HG03095 (cell line): Measurements from ENCODE around the gene RAC2.
"Not testable (repeated sequence)": the region's sequence is repeated elsewhere in the genome, so short reads cannot be mapped to it uniquely, and the experiment has no call there.

Experiments used
- ATAC-seq: cut with Tn5 transposase; IDR thresholded peaks from one replicate; pipeline ENCODE4 v1.9.1; 2021; ENCODE audit warnings: moderate library complexity; ENCODE audit not compliant: unreplicated experiment

Gene RAC2

DNA sequence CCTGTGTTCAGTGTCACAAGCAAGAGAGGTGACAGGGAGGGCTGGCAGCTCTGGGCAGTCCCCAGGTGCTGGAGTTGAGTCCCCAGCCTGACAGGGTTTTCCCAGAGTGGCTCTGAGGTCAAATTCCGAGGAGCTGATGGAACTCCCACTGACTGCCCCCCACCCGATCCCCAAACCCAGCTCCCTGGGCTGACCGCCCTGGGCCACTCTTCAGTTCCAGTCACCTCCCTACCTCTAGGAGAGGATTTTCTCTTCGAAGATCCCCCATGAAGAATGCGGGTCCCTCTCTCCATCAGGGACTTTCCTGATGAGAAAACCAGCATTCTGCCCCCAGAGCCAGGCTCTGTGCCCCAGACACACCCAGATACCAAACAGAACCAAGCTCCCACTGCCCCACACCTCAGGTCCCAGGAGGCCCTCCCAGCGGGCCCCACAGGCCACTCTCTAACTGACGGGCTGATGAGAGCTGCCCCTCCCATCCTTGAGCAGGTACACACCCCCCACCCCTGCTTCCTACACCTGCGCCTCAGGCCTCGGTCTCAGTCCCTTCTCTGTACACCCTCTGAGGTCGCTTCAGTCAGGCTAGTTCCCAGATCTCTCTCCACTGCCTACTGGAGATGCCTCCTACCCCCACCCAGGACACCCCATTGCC lies 12.1 kb upstream of the RAC2 start:
- no peak for ATAC-seq

- no peak for ATAC-seq
Measured at GRCh38 chr22:37255558-37256006, 11.5 kb upstream of the RAC2 start.

DNA sequence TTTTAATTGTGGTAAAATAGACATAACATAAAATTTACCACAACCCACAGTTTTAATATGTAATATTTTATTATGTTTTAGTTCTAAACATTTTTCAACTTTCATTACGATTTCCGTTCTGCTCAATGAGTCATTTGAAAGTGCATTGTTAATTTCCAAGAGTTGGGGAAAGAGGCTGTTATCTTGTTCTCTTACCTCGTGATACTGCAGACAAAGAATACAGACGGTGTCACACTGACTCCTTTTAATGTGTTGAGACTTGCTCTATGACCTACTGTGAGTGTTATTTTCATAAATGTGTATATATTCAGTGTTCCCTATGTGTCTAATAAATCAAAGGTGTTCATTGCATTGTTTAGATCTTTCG lies 10.8 kb upstream of the RAC2 start:
- ATAC-seq: no peak

GRCh38 chr22:37254209-37254866 lies 10.3 kb upstream of the RAC2 start:
- no peak for ATAC-seq

GRCh38 chr22:37253126-37253660 lies 9.1 kb upstream of the RAC2 start:
- ATAC-seq: no peak

DNA sequence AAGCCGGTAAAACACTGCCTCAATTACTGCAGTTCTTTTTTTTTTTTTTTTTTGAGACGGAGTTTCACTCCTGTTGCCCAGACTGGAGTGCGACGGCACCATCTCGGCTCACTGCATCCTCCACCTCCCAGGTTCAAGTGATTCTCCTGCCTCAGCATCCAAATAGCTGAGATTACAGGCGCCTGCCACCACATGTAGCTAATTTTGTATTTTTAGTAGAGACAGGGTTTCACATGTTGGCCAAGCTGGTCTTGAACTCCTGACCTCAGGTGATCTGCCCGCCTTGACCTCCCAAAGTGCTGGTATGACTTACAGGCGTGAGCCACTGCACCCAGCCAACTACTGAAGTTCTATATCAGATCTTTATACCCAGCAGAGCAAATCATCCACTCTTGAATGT lies 7.8 kb upstream of the RAC2 start:
- ATAC-seq: not testable (repeated sequence)

GRCh38 chr22:37249986-37250385 lies 5.9 kb upstream of the RAC2 start:
- no peak for ATAC-seq

DNA sequence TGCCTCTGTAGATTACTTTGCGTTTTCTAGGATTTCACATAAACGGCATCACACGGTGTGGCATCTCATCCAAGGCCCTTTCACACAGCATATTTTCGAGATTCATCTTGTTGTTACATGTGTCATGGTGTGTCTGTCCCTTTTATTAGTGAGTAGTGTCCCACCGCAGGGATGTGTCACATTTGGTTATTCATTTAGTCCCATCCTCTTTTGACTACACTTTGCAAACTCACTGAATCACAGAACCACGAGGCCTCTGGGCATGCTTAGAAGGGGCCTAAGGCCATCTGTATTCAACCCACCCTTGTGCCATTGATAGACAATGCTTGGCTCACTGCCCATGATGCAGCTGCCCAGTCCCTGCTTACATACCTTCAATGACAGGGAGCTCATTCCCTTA lies 4.2 kb upstream of the RAC2 start:
- no peak for ATAC-seq

- ATAC-seq: no peak
Measured at GRCh38 chr22:37245740-37246139, 1.7 kb upstream of the RAC2 start.

- no peak for ATAC-seq
Measured at GRCh38 chr22:37244922-37245722, 1.1 kb upstream of the RAC2 start.

GRCh38 chr22:37243402-37244113 lies 511 bp downstream of the RAC2 start:
- ATAC-seq: peak; percentile 2

GRCh38 chr22:37242395-37242918 lies 1.6 kb downstream of the RAC2 start:
- ATAC-seq: peak; percentile 61

GRCh38 chr22:37241351-37242142 lies 2.5 kb downstream of the RAC2 start:
- no peak for ATAC-seq

- no peak for ATAC-seq
Measured at GRCh38 chr22:37240941-37241320, 3.1 kb downstream of the RAC2 start.

DNA sequence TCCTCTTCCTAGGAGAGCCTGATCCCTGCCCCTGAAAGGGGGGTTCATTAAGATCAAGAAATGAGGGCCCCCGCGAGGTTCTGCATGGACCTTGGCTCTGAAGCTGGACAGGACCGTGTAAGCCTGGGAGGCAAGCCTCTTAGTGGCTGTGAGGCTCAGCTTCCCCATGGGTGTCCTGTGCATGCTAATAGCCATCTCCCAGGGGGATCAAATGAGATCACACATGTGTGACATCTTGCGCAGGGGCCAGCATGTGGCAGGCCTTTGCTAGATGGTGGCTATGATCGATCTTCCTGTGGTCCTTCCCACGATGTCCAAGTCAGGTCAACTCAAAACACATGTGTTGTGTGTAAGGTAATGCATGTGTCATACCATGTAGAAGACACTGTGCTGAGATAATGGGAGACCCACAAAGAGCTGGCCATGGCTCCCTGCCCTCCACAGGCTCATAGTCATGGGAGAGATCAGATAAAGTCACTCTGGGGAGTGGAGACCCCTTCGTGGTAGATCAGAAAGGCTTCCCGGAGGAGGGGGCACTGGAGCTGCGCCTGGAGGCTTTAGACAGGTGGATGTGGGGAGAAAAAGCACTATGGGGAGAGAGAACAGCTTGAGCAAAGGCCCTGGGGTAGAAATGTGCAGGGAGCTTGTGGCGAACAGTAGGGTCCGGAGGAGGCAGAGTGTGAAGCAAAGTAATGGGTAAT lies 3.7 kb downstream of the RAC2 start:
- no peak for ATAC-seq

DNA sequence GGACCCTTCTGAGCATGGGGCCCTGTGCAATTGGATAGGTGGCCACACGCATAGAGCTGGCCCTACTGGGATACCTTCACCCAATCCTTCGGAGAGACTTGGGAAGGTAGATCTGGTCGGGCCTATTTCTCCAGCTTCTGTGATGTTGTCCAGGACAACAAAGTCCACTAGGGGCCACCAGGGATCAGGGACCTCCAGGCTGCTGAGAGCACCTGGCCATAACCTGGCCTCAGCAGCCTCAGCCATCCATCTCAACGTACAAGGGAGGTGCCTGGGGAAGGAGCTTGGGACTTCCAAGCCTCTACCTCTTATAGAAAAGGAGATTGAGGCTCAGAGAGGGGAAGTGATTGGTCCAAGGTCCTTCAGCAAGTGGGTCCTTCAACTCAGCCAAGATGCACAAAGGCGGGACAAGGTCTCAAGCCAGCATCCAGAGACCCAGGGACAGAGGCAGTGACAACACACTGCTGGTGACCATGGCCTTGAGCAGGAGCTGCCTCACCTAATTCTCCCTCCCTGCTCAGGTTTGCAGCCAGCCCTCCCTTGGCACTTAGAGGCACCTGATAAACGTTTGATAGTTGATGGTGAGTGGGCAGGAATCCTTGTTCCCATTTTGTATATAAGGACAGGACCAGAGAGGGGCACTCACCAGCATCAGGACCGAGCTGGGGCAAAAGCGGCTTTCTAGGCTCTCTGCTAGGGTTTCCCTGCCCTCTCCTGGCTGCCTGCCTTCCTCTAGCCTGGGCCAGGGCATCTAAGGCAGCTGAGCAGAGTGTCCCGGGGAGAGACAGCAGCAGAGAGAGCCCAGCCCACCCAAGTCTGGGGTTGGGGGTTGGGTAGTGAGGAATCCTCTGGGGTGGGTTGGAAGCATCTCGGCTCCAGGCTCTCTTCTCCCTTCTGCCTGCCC lies 4.5 kb downstream of the RAC2 start:
- no peak for ATAC-seq

DNA sequence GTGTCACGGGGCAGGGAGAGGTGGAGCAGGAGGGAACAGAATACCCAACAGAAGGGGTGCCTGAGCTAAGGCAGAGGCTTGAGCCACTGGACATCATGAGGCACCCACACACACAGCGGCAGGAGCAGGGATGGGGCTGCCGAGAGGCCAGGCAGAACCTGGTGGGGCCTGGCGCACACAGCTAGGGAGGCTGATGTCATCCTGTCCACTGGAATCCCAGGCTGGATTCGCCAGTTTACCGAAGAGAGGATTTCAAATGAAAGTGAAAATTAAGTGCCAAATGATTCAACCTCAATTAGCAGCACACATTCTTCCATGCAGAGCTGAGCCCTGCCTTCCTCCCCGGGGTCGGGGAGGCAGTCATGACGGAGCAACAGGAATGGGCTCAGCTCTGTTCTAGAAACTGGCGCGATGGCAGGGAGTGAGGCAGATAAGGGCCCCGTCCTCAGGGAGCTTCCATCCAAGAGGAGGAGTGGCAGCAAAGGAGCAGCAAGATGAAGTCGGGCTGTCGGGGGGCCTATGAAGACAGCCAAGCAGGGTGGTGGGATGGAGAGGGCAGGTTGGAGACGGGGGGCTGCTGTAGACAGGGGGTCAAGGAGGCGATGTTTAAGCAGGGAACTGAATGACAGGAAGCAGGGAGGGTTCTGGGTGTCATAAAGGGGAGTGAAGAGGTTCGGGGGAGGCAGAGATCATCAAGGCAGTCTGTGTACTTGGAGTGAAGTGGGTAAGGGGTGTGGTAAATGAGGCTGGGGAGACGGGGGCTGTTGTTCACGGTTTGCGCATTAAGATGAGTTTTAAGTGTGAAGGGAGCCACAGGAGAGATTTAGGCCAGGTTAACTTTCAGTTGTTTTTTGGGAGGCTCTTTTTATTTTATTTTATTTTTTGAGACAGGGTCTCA lies 6.4 kb downstream of the RAC2 start:
- no peak for ATAC-seq
